ENCODE results near the gene GCK.

Gene GCK

GRCh38 chr7:44105832-44106231 lies 83.4 kb downstream of the GCK start:
- DNase-seq (ENCODE audit: low read depth in 1 of 2, low spot score in 1 of 2), result no peak

- DNase-seq (ENCODE audit: low read depth in 1 of 2, low spot score in 1 of 2), result no peak
Observed at GRCh38 chr7:44104860-44105771, 84.1 kb downstream of the GCK start.

GRCh38 chr7:44103923-44104859 lies 85.0 kb downstream of the GCK start, which contains the start of gene AEBP1:
Gene AEBP1 (plus strand): TSS chr7:44104345. CDS start chr7:44104666, 321 bp downstream.
- DNase-seq (ENCODE audit: low read depth in 1 of 2, low spot score in 1 of 2), result no peak

GRCh38 chr7:44103566-44103922 lies 85.7 kb downstream of the GCK start:
- DNase-seq (ENCODE audit: low read depth in 1 of 2, low spot score in 1 of 2), result no peak

- DNase-seq (ENCODE audit: low read depth in 1 of 2, low spot score in 1 of 2), result no peak
Observed at GRCh38 chr7:44102846-44103565, 86.2 kb downstream of the GCK start.

DNA sequence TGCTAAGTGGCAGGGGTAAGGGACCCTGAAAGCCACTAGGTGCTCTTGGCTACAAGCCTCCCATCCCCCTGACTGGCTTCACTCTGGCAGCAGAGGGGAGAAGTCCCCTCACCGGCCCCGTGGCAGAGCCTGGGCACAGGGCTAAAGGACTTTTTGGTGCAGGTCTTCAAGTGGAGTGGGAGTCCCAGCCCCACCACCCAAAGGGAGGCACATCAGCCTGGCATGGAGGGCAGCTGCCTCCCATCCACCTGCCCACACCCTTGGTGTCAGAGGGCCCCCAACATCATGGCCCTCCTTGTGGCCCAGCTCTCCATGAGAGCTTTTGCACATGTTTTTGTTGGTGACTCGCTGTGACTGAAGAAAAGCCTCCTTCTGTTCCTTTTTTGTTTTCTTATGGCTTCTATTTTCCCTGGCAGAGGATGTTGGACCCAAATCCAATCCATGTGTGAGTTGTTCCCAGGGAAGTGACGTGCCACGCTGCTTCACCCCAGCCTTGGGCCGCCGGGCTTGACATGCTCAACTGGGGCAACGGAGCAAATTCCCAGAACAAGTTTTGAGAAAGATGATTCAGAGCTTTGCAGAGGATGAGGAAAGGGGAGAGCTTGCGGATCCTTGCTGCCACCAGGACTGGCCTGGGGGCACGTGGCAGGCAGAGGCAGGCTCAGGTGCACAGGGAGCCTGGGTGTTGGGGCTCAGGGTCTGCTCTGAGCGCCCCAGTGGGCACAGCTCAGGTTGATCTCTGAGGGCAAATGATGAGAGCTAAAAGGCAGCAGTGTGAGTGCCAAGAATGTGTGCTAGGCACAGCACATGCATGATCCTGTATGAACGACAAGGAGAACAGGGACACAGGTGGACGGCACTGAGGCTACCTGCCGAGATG lies 87.0 kb downstream of the GCK start:
- DNase-seq (ENCODE audit: low read depth in 1 of 2, low spot score in 1 of 2), result no peak

DNA sequence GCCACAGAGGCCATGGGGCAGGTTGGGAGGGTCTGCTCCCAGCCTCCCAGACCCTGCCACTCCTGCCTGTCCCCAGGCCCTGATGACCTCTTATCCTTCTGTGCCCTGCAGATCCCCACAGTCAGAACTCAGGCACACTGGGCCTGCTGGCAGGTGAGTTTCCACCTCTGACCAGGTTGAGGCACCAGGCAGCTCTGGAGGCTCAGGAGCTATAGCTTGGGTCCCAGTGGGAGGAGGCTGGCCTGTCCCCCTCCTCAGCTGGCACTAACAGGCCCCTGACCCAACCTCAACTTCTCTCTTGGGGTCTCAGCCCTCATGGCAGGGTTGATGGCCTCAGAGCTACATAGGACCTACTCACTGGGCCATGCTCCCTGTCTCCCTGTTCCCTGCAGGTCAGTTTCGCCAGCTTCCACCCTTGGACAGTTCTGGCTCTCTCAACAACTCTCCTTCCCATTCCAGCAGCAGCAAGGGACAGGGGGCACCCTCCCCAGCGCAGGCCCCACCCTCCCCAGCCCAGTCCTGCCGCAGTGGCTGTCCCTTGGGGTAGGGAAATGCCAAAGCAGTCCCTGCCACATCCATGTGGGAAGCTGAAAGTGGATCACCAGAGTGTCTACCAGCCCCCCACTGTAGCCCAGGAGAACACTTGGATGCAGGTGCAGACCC lies 87.8 kb downstream of the GCK start:
- DNase-seq (ENCODE audit: low read depth in 1 of 2, low spot score in 1 of 2), result no peak

- no peak for DNase-seq (ENCODE audit: low read depth in 1 of 2, low spot score in 1 of 2)
Observed at GRCh38 chr7:44100458-44101302, 88.6 kb downstream of the GCK start.

- DNase-seq (ENCODE audit: low read depth in 1 of 2, low spot score in 1 of 2), result no peak
Observed at GRCh38 chr7:44099669-44100068, 89.6 kb downstream of the GCK start.

DNA sequence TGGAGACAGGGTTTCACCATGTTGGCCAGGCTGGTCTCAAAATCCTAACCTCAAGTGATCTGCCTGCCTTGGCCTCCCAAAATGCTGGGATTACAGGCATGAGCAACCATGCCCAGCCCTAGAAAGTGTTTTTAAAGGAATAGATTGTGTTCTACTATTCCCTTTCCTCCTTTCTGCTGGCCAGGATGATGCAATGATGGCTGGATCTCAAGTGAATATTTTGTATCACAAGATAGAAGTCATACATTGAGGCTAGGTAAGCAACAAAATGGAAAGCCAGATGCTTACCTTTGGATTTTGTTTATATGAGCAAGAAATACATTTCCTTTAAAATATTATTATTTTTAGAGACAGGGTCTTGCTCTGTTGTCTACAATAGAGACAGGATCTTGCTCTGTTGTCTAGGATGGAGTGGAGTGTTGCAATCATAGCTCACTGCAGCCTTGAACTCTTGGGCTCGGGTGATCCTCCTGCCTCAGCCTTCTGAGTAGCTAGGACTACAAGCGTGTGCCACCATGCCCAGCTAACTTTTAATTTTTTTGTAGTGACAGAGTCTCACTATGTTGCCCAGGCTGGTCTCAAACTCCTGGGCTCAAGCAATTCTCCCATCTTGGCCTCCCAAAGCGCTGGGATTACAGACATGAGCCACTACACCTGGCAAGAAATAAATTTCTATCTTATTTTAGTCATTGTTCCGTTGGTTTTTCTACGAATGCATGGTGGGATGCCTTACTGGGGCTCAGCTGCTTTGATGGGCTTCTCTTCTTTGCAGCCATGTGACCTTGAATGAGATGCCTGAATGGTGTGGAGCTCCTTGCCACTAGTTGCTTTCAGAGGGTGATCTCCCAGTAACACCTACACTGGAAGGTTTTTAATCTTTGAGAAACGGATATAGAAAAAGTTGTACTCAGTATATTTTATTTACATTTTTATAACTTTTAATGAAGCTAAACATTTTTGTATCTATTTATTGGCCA lies 90.9 kb downstream of the GCK start:
- no peak for DNase-seq (ENCODE audit: low read depth in 1 of 2, low spot score in 1 of 2)

- DNase-seq (ENCODE audit: low read depth in 1 of 2, low spot score in 1 of 2), result no peak
Observed at GRCh38 chr7:44097064-44097932, 91.9 kb downstream of the GCK start.

DNA sequence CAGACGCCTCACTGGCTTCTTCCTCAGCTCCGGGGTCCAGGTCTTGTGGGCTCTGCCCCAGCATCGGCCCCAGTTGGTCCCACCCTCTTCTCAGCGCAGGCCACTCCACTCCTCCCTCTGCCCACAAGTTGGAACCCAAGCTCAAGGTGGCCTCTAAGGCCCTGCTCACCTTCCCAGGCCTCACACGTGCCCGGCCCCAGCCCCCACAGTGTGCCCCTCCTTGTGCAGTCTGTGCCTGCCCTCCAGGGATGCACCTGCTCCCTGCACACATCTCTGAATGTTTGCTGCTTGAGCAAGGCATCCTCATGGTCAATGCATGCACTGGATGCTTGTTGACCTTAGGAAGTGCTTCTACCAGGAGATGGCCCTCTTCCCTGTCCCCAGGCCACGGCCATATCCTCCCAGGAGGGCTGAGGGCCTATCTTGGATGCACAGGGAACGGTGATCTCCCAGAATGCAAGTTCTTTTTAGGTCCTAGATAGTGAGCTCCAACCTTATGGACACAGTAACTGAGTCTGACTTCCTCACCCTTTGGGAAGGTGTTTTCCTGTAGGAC lies 92.8 kb downstream of the GCK start:
- no peak for DNase-seq (ENCODE audit: low read depth in 1 of 2, low spot score in 1 of 2)

DNA sequence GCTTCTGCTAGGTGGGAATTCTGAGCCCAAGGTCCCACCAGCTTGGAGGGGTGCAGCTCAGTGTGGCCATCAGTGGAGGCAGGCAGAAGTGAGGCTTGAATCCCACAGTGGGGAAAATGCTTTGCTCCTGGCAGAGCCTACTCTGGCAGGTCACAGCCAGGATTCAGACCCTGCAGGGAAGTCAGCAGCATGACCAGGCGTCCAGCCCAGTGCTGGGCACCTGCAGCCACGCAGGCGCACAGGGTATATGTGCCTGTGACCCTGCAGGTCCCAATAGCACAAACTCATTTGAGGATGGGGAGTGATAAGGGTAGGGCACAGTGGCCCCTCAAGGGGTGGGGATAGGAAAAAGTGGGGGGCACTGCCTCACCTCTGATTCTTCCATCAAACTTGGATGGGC lies 93.5 kb downstream of the GCK start:
- no peak for DNase-seq (ENCODE audit: low read depth in 1 of 2, low spot score in 1 of 2)

DNA sequence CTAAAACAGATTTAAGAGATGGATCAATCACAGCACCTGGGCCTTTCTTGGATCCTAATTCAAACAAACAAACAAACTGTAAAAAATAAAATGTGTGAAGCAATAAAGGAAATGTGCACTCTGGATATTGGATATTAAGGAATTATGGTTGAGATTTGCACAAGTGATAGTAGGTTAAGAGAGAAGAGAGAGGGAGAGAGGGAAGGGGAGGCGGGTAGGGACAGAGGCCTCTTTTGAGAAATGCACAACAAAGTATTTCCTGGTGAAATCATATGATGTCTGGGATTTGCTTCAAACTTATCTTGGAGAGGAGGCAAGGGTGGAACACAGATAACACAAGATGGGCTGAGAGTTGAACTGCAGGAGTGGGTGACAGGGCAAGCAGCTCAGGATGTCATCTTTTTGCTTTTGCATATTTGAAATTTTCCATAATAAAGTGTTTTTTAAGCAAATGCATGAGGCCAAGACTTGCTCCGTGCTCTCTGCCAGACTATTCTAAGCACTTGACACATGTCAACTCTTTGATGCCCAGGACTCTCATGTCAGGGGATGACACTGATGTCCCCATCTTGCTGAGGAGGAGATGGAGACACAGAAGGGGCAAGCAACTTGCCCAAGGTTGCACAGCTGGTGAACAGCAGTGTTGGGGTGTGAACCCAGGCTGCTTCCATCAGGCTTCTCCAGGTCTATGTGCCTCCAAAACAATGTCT lies 94.2 kb downstream of the GCK start:
- DNase-seq (ENCODE audit: low read depth in 1 of 2, low spot score in 1 of 2), result no peak

DNA sequence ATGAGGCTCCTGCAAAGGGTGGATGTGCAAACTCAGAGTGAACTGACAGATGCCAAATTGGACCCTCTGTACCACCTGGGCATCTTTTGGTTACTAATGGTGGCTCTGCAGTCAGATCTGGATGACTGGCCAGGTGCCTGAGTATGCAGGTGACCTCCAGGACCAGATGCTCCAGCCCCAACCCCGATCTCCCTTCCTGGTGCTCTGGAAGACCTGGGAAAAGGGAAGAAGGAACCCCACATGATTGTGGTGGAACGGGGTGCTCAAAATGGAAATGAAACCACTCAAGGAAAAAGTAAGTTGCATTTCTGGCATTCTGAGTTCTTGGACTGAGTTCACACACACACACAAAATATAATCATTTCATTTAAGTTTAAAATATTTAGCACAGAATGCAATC lies 94.9 kb downstream of the GCK start:
- DNase-seq (ENCODE audit: low read depth in 1 of 2, low spot score in 1 of 2), result no peak

Measured in stimulated activated CD4-positive, alpha-beta T cell treated with anti-CD3 and anti-CD28 coated beads, Interleukin-15, amount 100 ng/mL, for 1 hour (primary cell).